HCT116 (cell line): ENCODE data around the gene SNX9. TPM values are rescaled to one million over a fixed set of nuclear protein-coding genes. Genes with fewer than 3 reads are reported as not detected.

Experiments used
- ATAC-seq: fragments of 200-7000 bp; cut with Tn5 transposase; 2 replicates; pipeline ENCODE4 v1.9.1; 2020; ENCODE audit warnings: mild to moderate bottlenecking, moderate library complexity
- BruUV-seq: library from RNA; stranded (reverse); fragments of 400-500 nt; replicated peaks from 2 replicates; lab custom pipeline; 2021; lab: Mats Ljungman, UMichigan
- CTCF ChIA-PET: fragments of 300-600 bp; sonication (Branson Sonifier 250); formaldehyde crosslinking; loops from one replicate; lab custom pipeline; 2021; ENCODE audit warnings: antibody characterized with exemption; lab: Charles Lee
- POLR2A ChIA-PET: fragments of 300-600, 350-600 bp; sonication (Branson Sonifier 250); formaldehyde crosslinking; loops from one replicate; lab custom pipeline; 2021; ENCODE audit warnings: antibody characterized with exemption; lab: Charles Lee
- RAD21 ChIA-PET, 2 experiments: fragments of 300-600 bp; sonication (Branson Sonifier 250); formaldehyde crosslinking; loops; one replicate each; lab custom pipeline; 2023; ENCODE audit warnings: low total read pairs in 2 of 2; ENCODE audit not compliant: uncharacterized antibody in 2 of 2, unreplicated experiment in 2 of 2, low non-redundant PET in 1 of 2; lab: Charles Lee
- DNase-seq: peaks from one replicate; pipeline ENCODE4 v3.0.0-alpha.2; 2010; ENCODE audit warnings: low read depth, low spot score
- H2AFZ ChIP-seq: fragments of 200-600 bp; shearing (Covaris generic), sonication (generic); 2 replicates; pipeline ENCODE4 v1.6.1; 2017; ENCODE audit warnings: low read depth, mixed run types, mixed read lengths, antibody characterized with exemption, low read length; ENCODE audit not compliant: poor library complexity, severe bottlenecking
- H3K27ac ChIP-seq: 2 replicates; pipeline ENCODE4 v1.5.1; 2012; ENCODE audit warnings: low read depth, low read length
- H3K27me3 ChIP-seq: fragments of 200-600 bp; sonication (generic); 2 replicates; pipeline ENCODE4 v1.6.1; 2016; ENCODE audit warnings: mixed run types, low read length, mixed read lengths; ENCODE audit not compliant: insufficient read depth
- H3K36me3 ChIP-seq, 2 experiments: fragments of 200-500 bp in 1 of 2; fragments of 200-600 bp in 1 of 2; sonication (Bioruptor generic) in 1 of 2; sonication (generic) in 1 of 2; 2 replicates each; pipeline versions ENCODE4 v1.5.1 to v1.6.1; 2014 to 2016; ENCODE audit warnings: low read length in 2 of 2, inconsistent platforms in 1 of 2, mixed read lengths in 1 of 2, mixed run types in 1 of 2; ENCODE audit not compliant: insufficient read depth in 2 of 2, control insufficient read depth in 1 of 2
- H3K4me1 ChIP-seq, 2 experiments: fragments of 200-600 bp in 1 of 2; sonication (generic) in 1 of 2; 2 replicates each; pipeline versions ENCODE4 v1.5.1 to v1.6.1; 2012 to 2017; ENCODE audit warnings: low read length in 2 of 2, inconsistent platforms in 1 of 2, mild to moderate bottlenecking in 1 of 2, mixed read lengths in 1 of 2, mixed run types in 1 of 2, moderate library complexity in 1 of 2; ENCODE audit not compliant: insufficient read depth in 2 of 2, control insufficient read depth in 1 of 2
- H3K4me2 ChIP-seq: fragments of 200-600 bp; sonication (generic); 2 replicates; pipeline ENCODE4 v1.6.1; 2017; ENCODE audit warnings: mixed run types, low read length, mixed read lengths
- H3K4me3 ChIP-seq, 2 experiments: fragments of 200-600 bp in 1 of 2; sonication (generic) in 1 of 2; replicated peaks in 1 of 2; 2 replicates each; pipeline ENCODE4 v1.5.1; 2011 to 2016; ENCODE audit warnings: low read length in 2 of 2, control low read depth in 1 of 2, low read depth in 1 of 2, mild to moderate bottlenecking in 1 of 2, mixed read lengths in 1 of 2, mixed run types in 1 of 2
- H3K79me2 ChIP-seq: fragments of 200-600 bp; sonication (generic); 2 replicates; pipeline ENCODE4 v1.6.1; 2017; ENCODE audit warnings: mild to moderate bottlenecking, mixed run types, low read length, moderate library complexity, mixed read lengths; ENCODE audit not compliant: insufficient read depth
- H3K9ac ChIP-seq: fragments of 200-600 bp; sonication (generic); 2 replicates; pipeline ENCODE4 v1.6.1; 2016; ENCODE audit warnings: low read length, mixed read lengths
- H3K9me2 ChIP-seq: fragments of 200-600 bp; sonication (generic), shearing (Covaris generic); 2 replicates; pipeline ENCODE4 v1.6.1; 2017; ENCODE audit warnings: mixed run types, mild to moderate bottlenecking, moderate library complexity; ENCODE audit not compliant: insufficient read depth
- H3K9me3 ChIP-seq, 2 experiments: fragments of 200-500 bp in 1 of 2; fragments of 200-600 bp in 1 of 2; sonication (Bioruptor generic) in 1 of 2; sonication (generic) in 1 of 2; 2 replicates each; pipeline ENCODE4 v1.6.1; 2014 to 2017; ENCODE audit warnings: low read length in 2 of 2, mixed read lengths in 2 of 2, inconsistent platforms in 1 of 2, low read depth in 1 of 2, mild to moderate bottlenecking in 1 of 2, mixed run types in 1 of 2, moderate library complexity in 1 of 2; ENCODE audit not compliant: control insufficient read depth in 1 of 2, insufficient read depth in 1 of 2
- H4K20me1 ChIP-seq: fragments of 200-600 bp; sonication (generic), shearing (Covaris generic); 2 replicates; pipeline ENCODE4 v1.6.1; 2017; ENCODE audit warnings: mixed run types, mild to moderate bottlenecking, moderate library complexity; ENCODE audit not compliant: insufficient read depth
- CBX3 ChIP-seq: IDR thresholded peaks from 2 replicates; pipeline ENCODE4 v1.6.1; 2012; ENCODE audit warnings: low read depth
- ELF1 ChIP-seq: IDR thresholded peaks from 2 replicates; pipeline ENCODE4 v1.6.1; 2012; ENCODE audit warnings: low read depth, borderline replicate concordance
- EZH2 ChIP-seq: fragments of 200-600 bp; sonication (generic); IDR thresholded peaks from 2 replicates; pipeline ENCODE4 v1.6.1; 2017; ENCODE audit warnings: antibody characterized with exemption, mixed run types
- FOSL1 ChIP-seq: IDR thresholded peaks from 2 replicates; pipeline ENCODE4 v1.6.1; 2012; ENCODE audit warnings: low read depth
- POLR2A ChIP-seq: IDR thresholded peaks from 2 replicates; pipeline ENCODE4 v1.7.0; 2011; ENCODE audit warnings: borderline replicate concordance; ENCODE audit not compliant: insufficient read depth, insufficient read length; ENCODE audit errors: extremely low read depth
- POLR2AphosphoS5 ChIP-seq: IDR thresholded peaks from 2 replicates; pipeline ENCODE4 v1.6.1; 2011; ENCODE audit warnings: mild to moderate bottlenecking, low read depth, low read length, moderate library complexity
- RAD21 ChIP-seq: IDR thresholded peaks from 2 replicates; pipeline ENCODE4 v1.6.1; 2012; ENCODE audit warnings: low read depth, mild to moderate bottlenecking
- SIN3A ChIP-seq: IDR thresholded peaks from 2 replicates; pipeline ENCODE4 v1.6.1; 2012; ENCODE audit warnings: low read depth
- SRF ChIP-seq: IDR thresholded peaks from 2 replicates; pipeline ENCODE4 v1.6.1; 2012; ENCODE audit warnings: low read depth
- TCF7L2 ChIP-seq: IDR thresholded peaks from 2 replicates; pipeline ENCODE4 v1.7.0; 2011; ENCODE audit warnings: borderline replicate concordance, inconsistent platforms; ENCODE audit not compliant: insufficient read depth, insufficient read length; ENCODE audit errors: extremely low read depth
- ZFX ChIP-seq: fragments of 450-650 bp; IDR thresholded peaks from 2 replicates; pipeline ENCODE4 v1.6.1; 2017
- ZNF274 ChIP-seq: fragments of 200-500 bp; sonication (Bioruptor generic); IDR thresholded peaks from 2 replicates; pipeline ENCODE4 v1.6.1; 2014; ENCODE audit warnings: mild to moderate bottlenecking, low read depth, low read length, inconsistent platforms
- intact Hi-C: fragments of 100-400 bp; cut with micrococcal nuclease; formaldehyde crosslinking; loops from 2 replicates; pipeline ENCODE4 v1.10.0; 2022
- total RNA-seq: library from RNA; stranded (reverse); gene quantifications from one replicate; pipeline ENCODE4 v1.2.1, GENCODE V29; 2021; ENCODE audit not compliant: unreplicated experiment
- TF ChIP-seq, protein P1 (sequence below): IDR thresholded peaks from 2 replicates; pipeline ENCODE4 v1.6.1; 2012
- TF ChIP-seq, protein P2 (sequence below): IDR thresholded peaks from 2 replicates; pipeline ENCODE4 v1.6.1; 2012; ENCODE audit warnings: low read depth
- TF ChIP-seq, protein P3 (sequence below): IDR thresholded peaks from 2 replicates; pipeline ENCODE4 v1.6.1; 2011; ENCODE audit warnings: mild to moderate bottlenecking, low read length, moderate library complexity; ENCODE audit not compliant: insufficient replicate concordance; ENCODE audit errors: extremely low read depth

The SNX9 gene
- total RNA-seq, 1 experiment from 2014 or later: 42.5 TPM

DNA sequence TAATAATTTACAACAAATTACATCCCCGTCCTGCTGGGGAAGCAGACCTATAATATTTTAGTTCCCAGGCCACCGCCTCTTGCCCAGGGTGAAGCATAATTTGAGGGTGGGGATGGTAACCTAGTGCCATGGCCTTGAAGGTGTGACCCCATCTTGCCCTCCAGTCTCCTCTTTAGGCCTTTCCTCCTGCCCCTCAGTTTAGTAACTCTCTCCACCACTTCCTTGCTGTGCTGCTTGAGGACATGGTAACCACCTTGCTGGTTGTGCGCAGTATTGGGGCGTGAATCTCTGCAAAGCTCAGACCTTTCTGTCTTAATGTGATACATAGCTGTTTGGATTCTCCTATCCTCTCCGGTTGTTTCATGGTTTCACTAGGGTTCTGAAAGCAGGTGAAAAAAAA lies 16.6 kb downstream of the SNX9 start:
- no peak overlapping the region for H3K4me3 ChIP-seq
- TF ChIP-seq, protein P1, sequence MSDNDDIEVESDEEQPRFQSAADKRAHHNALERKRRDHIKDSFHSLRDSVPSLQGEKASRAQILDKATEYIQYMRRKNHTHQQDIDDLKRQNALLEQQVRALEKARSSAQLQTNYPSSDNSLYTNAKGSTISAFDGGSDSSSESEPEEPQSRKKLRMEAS: no peak
- TF ChIP-seq ZFX (no peak), POLR2A (no peak), EZH2 (no peak), POLR2AphosphoS5 (no peak), ELF1 (no peak), ZNF274 (no peak)
- no TSS peak for BruUV-seq

DNA sequence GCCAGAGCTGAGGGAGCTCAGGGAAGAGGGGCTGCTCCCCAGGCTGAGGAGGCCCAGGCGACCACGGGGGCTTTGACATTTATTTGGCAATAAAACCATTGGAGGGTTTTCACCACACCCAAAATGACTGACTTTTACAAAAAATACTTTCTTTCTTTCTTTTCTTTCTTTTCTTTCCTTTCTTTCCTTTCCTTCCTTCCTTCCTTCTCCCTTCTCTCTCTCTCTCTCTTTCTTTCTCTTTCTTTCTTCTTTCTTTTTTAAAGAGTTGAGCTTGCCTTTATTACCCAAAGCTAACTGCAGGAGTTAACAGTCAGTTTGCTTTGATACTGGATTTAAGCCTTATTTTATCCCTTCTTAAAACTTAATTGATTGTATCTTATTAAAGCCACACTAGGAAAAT lies 17.2 kb downstream of the SNX9 start:
- intact Hi-C loops: no loop called here
- H3K9me2 ChIP-seq: no peaks in the 10 kb centered on the region
- H2AFZ ChIP-seq: no peak overlapping the region
- H3K36me3 ChIP-seq: no peaks in the 10 kb centered on the region
- ChIA-PET POLR2A (interaction anchor here (0.5 kb wide), 1 partner anchor 25 kb away, joined by 3 read pairs; no protein-coding TSS in a partner anchor), CTCF (no interaction called here), RAD21 (no interaction called here)
- H3K79me2 ChIP-seq: peaks cover 94% of the 10 kb centered on the region
- H4K20me1 ChIP-seq: no peaks in the 10 kb centered on the region
- H3K4me3 ChIP-seq: no peak overlapping the region
- peak overlapping the region; percentile 64; the same call in 1 of the 2 replicates for H3K27ac ChIP-seq
- no peaks in the 10 kb centered on the region for H3K27me3 ChIP-seq
- peak overlapping the region; percentile 76 for H3K4me2 ChIP-seq
- no peak for ATAC-seq
- H3K4me1 ChIP-seq: peaks cover 39 to 65% of the 10 kb centered on the region in 2 experiments
- no TSS peak for BruUV-seq
- no peaks in the 10 kb centered on the region for H3K9me3 ChIP-seq
- no peak for DNase-seq
- H3K9ac ChIP-seq: peak overlapping the region; percentile 54
- TF ChIP-seq ZNF274 (no peak), SRF (no peak), CBX3 (no peak), SIN3A (no peak), EZH2 (no peak), ELF1 (no peak), ZFX (no peak), TCF7L2 (no peak), RAD21 (no peak), FOSL1 (no peak)
- TF ChIP-seq, protein P2, sequence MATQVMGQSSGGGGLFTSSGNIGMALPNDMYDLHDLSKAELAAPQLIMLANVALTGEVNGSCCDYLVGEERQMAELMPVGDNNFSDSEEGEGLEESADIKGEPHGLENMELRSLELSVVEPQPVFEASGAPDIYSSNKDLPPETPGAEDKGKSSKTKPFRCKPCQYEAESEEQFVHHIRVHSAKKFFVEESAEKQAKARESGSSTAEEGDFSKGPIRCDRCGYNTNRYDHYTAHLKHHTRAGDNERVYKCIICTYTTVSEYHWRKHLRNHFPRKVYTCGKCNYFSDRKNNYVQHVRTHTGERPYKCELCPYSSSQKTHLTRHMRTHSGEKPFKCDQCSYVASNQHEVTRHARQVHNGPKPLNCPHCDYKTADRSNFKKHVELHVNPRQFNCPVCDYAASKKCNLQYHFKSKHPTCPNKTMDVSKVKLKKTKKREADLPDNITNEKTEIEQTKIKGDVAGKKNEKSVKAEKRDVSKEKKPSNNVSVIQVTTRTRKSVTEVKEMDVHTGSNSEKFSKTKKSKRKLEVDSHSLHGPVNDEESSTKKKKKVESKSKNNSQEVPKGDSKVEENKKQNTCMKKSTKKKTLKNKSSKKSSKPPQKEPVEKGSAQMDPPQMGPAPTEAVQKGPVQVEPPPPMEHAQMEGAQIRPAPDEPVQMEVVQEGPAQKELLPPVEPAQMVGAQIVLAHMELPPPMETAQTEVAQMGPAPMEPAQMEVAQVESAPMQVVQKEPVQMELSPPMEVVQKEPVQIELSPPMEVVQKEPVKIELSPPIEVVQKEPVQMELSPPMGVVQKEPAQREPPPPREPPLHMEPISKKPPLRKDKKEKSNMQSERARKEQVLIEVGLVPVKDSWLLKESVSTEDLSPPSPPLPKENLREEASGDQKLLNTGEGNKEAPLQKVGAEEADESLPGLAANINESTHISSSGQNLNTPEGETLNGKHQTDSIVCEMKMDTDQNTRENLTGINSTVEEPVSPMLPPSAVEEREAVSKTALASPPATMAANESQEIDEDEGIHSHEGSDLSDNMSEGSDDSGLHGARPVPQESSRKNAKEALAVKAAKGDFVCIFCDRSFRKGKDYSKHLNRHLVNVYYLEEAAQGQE: no peak
- TF ChIP-seq, protein P3, sequence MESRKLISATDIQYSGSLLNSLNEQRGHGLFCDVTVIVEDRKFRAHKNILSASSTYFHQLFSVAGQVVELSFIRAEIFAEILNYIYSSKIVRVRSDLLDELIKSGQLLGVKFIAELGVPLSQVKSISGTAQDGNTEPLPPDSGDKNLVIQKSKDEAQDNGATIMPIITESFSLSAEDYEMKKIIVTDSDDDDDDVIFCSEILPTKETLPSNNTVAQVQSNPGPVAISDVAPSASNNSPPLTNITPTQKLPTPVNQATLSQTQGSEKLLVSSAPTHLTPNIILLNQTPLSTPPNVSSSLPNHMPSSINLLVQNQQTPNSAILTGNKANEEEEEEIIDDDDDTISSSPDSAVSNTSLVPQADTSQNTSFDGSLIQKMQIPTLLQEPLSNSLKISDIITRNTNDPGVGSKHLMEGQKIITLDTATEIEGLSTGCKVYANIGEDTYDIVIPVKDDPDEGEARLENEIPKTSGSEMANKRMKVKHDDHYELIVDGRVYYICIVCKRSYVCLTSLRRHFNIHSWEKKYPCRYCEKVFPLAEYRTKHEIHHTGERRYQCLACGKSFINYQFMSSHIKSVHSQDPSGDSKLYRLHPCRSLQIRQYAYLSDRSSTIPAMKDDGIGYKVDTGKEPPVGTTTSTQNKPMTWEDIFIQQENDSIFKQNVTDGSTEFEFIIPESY: no peak

More for the DNA sequence above, 16.6 kb downstream of the SNX9 start:
- Histone ChIP-seq H3K27ac (no peak overlapping the region), H3K4me2 (peak overlapping the region; percentile 76; the same call in 1 of the 2 replicates), H3K9me3 (no peaks in the 10 kb centered on the region), H3K9ac (no peak overlapping the region), H3K36me3 (no peaks in the 10 kb centered on the region), H2AFZ (no peak overlapping the region), H3K4me1 (peaks cover 41 to 60% of the 10 kb centered on the region in 2 experiments), H3K9me2 (no peaks in the 10 kb centered on the region), H3K79me2 (peaks cover 95% of the 10 kb centered on the region), H4K20me1 (no peaks in the 10 kb centered on the region), H3K27me3 (no peaks in the 10 kb centered on the region)
- CTCF ChIA-PET: no interaction called here
- intact Hi-C loops: no loop called here
- POLR2A ChIA-PET: no interaction called here
- no peak for ATAC-seq
- no peak for DNase-seq
- RAD21 ChIA-PET: no interaction called here
